Parathyroid adenoma (tissue), 2 donors: ENCODE data around the gene LEMD1.

Source experiments
- H2AFZ ChIP-seq: fragments of 300-600 bp; sonication (generic); one replicate; pipeline ENCODE4 v1.7.0; 2017; ENCODE audit warnings: antibody characterized with exemption, mild to moderate bottlenecking
- H3K27ac ChIP-seq: fragments of 300-600 bp; sonication (generic); one replicate; pipeline ENCODE4 v1.7.0; 2017
- H3K27me3 ChIP-seq: fragments of 300-600 bp; sonication (generic); one replicate; pipeline ENCODE4 v1.7.0; 2017; ENCODE audit warnings: low read length; ENCODE audit not compliant: control insufficient read depth, insufficient read depth
- H3K36me3 ChIP-seq: fragments of 300-600 bp; sonication (generic); one replicate; pipeline ENCODE4 v1.7.0; 2017; ENCODE audit warnings: low read length; ENCODE audit not compliant: control insufficient read depth, insufficient read depth
- H3K4me1 ChIP-seq: fragments of 300-600 bp; sonication (generic); one replicate; pipeline ENCODE4 v1.7.0; 2017; ENCODE audit warnings: control low read depth
- H3K4me2 ChIP-seq: fragments of 300-600 bp; sonication (generic); one replicate; pipeline ENCODE4 v1.7.0; 2017; ENCODE audit warnings: low read length
- H3K4me3 ChIP-seq: fragments of 300-600 bp; sonication (generic); one replicate; pipeline ENCODE4 v1.7.0; 2017; ENCODE audit warnings: low read depth, low read length
- H3K79me2 ChIP-seq: fragments of 300-600 bp; sonication (generic); one replicate; pipeline ENCODE4 v1.7.0; 2017; ENCODE audit warnings: control low read depth
- H3K9ac ChIP-seq: fragments of 300-600 bp; sonication (generic); one replicate; pipeline ENCODE4 v1.7.0; 2017; ENCODE audit warnings: mild to moderate bottlenecking
- H3K9me3 ChIP-seq: fragments of 300-600 bp; sonication (generic); one replicate; pipeline ENCODE4 v1.7.0; 2017; ENCODE audit warnings: low read length; ENCODE audit not compliant: control insufficient read depth
- TF ChIP-seq, protein P1 (sequence below): fragments of 300-600 bp; sonication (generic); IDR thresholded peaks from one replicate; pipeline ENCODE4 v1.7.0; 2017; ENCODE audit warnings: antibody characterized with exemption, mild to moderate bottlenecking
- donor health status: primary hyperparathyroidism.

Gene LEMD1

DNA sequence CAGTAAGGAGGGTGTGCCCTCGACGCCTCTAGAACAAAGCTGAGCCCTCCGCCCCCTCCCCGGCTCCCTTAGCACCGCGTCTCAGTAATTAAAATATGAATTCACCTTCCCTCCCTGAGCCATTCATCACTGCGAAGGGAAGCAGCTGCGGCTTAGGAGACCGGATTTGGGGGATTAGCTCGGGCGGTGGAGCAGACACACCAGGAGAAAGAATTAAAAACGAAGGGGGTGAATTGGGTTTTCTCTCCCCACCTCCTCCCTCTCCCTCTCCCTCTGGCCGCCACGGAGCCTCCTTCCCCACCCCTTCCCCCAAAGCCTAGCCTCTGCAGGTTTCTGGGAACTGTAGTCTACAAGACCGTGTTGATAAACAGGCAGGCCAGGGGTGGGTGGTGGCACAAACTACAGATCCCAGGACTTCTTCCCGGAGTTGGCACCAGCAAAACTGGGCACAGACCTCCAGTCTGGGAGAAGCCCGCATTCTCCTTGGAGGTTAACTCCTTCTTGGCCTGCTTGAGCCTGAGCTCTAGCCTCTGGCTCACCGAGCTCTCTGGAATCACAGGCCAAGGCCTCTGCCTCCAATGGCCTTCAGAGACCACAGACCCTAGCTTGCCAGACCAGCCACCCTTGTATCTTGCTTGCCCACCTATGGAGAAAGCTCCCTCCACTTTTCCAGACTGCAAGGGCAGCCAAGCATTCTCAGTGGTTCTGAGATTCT lies 23.2 kb upstream of the LEMD1 start:
- no peaks in the 10 kb centered on the region for H3K9me3 ChIP-seq
- TF ChIP-seq, protein P1, sequence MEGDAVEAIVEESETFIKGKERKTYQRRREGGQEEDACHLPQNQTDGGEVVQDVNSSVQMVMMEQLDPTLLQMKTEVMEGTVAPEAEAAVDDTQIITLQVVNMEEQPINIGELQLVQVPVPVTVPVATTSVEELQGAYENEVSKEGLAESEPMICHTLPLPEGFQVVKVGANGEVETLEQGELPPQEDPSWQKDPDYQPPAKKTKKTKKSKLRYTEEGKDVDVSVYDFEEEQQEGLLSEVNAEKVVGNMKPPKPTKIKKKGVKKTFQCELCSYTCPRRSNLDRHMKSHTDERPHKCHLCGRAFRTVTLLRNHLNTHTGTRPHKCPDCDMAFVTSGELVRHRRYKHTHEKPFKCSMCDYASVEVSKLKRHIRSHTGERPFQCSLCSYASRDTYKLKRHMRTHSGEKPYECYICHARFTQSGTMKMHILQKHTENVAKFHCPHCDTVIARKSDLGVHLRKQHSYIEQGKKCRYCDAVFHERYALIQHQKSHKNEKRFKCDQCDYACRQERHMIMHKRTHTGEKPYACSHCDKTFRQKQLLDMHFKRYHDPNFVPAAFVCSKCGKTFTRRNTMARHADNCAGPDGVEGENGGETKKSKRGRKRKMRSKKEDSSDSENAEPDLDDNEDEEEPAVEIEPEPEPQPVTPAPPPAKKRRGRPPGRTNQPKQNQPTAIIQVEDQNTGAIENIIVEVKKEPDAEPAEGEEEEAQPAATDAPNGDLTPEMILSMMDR, result no peak
- no peak overlapping the region for H3K4me3 ChIP-seq
- H3K4me1 ChIP-seq, result peaks cover 3% of the 10 kb centered on the region
- H3K9ac ChIP-seq, result no peak overlapping the region
- no peaks in the 10 kb centered on the region for H3K27me3 ChIP-seq
- no peak overlapping the region for H3K4me2 ChIP-seq
- no peaks in the 10 kb centered on the region for H3K36me3 ChIP-seq
- H3K79me2 ChIP-seq, result no peaks in the 10 kb centered on the region
- peak overlapping the region; percentile 59 for H3K27ac ChIP-seq
- peak overlapping the region; percentile 42 for H2AFZ ChIP-seq

DNA sequence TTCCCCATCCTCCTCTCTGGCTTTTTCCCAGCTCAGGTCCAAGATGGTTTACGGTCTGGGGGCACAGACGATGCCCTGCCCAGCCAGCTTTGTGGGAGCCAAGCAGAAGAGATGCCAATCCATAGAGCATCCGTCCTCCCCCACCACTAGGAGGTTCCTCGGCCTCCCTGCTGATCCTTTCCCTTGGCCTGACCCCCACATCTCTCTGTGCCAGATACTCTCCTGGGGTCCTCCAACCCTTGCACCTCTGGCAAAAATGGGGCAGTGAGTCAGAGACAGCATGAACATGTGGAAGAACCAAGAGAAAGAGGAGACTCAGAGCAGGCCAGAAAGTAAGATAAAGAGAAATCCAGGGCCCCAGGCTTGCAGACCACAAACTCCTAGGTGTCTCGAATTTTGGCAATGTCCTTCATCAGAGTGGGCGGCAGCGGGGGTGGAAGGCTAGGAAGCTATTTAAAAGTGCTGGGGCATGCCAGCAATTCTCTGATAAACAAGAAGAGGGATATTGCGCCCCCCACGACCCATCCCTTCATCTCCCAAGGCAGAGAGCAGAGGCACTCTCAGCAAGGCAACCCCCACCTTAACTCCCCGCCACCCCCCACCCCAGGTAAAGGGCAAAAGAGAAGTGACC lies 22.6 kb upstream of the LEMD1 start:
- Histone ChIP-seq H3K4me1 (peaks cover 4% of the 10 kb centered on the region), H3K4me3 (no peak overlapping the region), H3K79me2 (no peaks in the 10 kb centered on the region), H3K27ac (peak overlapping the region; percentile 59), H3K9me3 (no peaks in the 10 kb centered on the region), H2AFZ (no peak overlapping the region), H3K27me3 (no peaks in the 10 kb centered on the region), H3K36me3 (no peaks in the 10 kb centered on the region), H3K4me2 (no peak overlapping the region), H3K9ac (no peak overlapping the region)
- TF ChIP-seq, protein P1, result no peak

DNA sequence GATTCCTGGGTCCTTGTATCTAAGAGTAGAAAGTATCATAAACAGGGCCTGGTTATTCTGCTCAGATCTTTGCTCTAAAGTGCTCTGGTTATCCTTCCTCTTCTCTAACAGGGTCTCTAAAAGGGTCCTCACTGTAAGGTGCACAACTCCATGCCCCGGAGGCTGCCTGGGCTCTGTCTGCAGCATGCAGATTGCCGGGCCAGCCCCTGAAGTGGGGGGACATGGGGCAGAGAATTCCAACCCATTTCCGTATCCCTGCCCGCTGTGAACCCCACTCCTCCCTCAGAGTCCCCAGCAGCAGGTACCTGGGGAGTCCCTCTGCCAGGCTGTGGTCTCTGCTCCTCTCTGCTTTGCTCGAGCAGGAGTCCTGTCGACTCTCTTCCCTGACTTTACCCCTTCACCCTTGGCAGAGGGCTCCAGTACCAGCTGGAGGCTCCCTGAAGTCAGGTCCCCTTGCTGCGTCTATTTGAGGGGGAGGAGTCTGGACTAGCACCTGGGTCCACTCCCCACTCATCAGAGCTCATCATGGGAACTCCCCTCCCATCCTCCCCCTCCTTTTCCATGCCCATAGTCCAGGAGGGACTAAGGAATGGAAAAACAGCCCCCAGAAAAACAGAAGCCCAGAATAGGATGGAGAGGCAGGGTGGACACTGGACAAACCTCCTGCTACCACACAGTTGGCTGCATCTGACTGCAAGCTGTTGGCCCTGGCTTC lies 21.9 kb upstream of the LEMD1 start:
- H3K9ac ChIP-seq, result no peak overlapping the region

DNA sequence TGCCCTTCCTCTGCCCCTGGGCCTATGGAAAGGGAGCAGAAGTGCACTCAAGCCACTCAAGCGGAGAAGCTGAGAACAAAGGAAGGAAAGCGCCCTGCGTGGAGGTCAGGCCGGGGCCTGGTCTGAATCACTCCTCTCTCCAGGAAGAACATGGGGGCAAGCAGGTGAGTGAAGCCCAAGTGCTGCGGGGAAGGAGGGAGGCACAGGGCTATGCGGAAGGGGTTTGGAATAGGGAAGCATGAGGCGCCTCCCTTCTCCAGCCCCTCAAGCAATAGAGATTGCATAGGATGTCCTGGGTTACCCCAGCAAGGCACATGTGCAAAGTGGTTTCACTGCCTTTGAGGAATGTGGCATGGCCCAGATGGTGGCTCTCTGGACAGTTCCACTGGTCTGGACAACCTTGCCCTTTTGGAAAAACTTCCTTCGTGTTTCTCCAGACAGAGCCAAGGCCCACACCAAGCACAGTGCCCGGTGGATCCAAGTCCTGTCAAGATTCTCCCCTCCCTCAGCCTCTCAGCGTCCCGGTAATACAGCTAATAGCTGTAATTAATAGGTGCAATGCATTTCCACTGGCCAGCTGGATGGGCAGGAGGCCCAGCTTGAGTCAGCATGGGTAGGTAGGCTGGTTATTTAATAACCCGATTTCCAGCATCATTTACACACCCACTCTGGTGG lies 20.3 kb upstream of the LEMD1 start:
- Histone ChIP-seq H2AFZ (no peak overlapping the region), H3K4me3 (no peak overlapping the region), H3K9ac (no peak overlapping the region), H3K36me3 (no peaks in the 10 kb centered on the region), H3K4me2 (no peak overlapping the region), H3K27ac (no peak overlapping the region), H3K4me1 (peaks cover 10% of the 10 kb centered on the region), H3K27me3 (no peaks in the 10 kb centered on the region), H3K9me3 (no peaks in the 10 kb centered on the region), H3K79me2 (no peaks in the 10 kb centered on the region)
- TF ChIP-seq, protein P1, result no peak

More for the DNA sequence above, 21.9 kb upstream of the LEMD1 start:
- H3K27me3 ChIP-seq, result no peaks in the 10 kb centered on the region
- H3K4me2 ChIP-seq, result no peak overlapping the region
- TF ChIP-seq, protein P1, result no peak
- H3K4me1 ChIP-seq, result peaks cover 10% of the 10 kb centered on the region
- H3K9me3 ChIP-seq, result no peaks in the 10 kb centered on the region
- no peak overlapping the region for H3K27ac ChIP-seq
- no peaks in the 10 kb centered on the region for H3K36me3 ChIP-seq
- H3K4me3 ChIP-seq, result no peak overlapping the region
- H3K79me2 ChIP-seq, result no peaks in the 10 kb centered on the region
- no peak overlapping the region for H2AFZ ChIP-seq
